Stimulated activated CD4-positive, alpha-beta T cell treated with anti-CD3 and anti-CD28 coated beads, TNF-alpha, amount 100 ng/mL, for 4 hours (primary cell): Measurements from ENCODE around the gene COA6.
"Not testable (repeated sequence)": the region's sequence is repeated elsewhere in the genome, so short reads cannot be mapped to it uniquely, and the experiment has no call there.

Experiments
- DNase-seq, 3 experiments: peaks; one replicate each; pipeline ENCODE4 v3.0.0-alpha.2; 2020; ENCODE audit warnings: low read depth in 3 of 3

The COA6 gene

GRCh38 chr1:234369033-234369430 lies 4.2 kb upstream of the COA6 start:
- DNase-seq: no peak

GRCh38 chr1:234369784-234370183 lies 3.5 kb upstream of the COA6 start:
- DNase-seq: no peak

DNA sequence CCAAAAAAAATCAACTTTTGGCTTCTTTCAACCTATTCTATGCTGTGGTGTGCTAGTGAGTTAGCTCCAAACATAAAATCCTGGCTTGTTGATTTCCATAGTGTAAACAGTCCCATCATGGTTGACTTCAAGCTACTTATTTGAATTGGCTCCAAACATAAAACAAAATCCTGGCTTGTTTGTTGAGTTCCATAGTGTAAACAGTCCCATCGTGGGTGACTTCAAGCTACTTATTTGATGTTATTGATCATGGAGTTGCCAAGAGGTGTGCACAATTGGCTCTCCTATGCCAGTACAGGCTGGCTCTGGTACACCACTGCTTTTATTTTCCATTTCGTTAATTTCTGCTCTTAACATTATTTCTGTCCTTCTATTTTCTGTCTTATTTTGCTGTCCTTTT lies 1.8 kb upstream of the COA6 start:
- DNase-seq: no peak

DNA sequence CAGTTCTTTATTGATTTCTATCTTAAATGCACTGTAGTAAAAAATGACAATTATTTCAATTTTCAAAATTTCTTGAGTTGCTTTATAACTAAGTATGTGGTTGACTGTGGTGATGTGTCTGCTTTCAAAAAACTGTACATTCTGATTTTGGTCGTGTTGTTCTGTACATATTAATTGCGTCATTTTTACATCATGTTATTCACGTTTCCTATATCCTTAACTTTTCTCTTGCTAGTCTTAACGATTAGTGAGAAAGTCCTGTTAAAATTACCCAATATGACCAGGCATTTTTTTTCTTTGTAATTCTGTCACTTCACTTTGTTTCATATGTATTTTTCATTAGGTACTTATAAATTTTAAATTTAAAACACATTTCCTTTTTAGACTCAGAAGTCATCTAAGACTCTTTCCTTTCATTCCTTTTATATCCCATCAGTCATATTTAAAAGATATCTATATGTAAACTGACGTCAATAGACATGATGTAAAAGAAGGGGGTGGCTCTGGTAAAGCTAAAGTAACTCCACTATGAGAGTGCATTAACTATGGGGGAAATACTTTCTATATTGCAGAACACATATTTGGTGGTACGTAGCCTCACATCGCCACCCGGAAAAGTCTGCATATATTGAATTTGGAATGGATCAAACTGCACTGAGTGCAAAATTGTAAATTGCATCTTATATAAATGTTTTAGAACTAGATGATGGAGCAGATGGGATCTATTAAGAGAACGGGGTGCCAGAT lies 1.1 kb upstream of the COA6 start:
- DNase-seq: no peak

DNA sequence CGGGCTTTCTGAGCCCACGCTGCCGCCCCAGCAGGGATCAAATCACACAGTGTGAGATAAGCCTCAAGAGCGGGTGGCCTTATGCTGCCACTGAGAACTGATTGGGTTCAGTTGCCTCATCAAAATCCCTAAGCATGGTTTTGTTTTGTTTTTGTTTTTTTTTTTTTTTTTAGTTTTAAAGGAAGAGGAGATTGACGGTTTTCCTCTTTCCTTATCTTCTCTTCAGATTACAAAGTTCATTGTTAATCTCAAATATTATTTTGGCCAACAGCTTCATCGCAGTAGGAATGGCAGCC lies 651 bp downstream of the COA6 start:
- DNase-seq: no peak

- no peak for DNase-seq
These were observed 2.4 kb downstream of the COA6 start for GRCh38 chr1:234375672-234376071.

DNA sequence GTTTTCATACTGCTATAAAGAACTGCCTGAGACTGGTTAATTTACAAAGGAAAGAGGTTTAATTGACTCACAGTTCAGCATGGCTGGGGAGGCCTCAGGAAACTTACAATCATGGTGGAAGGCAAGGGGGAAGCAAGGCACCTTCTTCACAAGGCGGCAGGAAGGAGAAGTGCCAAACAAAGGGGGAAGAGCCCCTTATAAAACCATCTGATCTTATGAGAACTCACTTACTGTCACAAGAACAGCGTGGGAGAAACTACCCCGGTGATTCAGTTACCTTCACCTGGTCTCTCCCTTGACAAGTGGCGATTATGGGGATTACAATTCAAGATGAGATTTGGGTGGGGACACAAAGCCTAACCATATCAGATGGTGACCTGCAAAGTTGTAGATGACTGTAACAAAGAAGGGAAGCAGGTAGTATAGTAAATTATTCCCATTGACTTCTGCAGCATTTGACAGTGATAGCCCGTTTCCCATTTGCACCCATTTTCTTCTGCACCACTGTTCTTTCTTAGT lies 6.4 kb downstream of the COA6 start:
- DNase-seq: not testable (repeated sequence)

DNA sequence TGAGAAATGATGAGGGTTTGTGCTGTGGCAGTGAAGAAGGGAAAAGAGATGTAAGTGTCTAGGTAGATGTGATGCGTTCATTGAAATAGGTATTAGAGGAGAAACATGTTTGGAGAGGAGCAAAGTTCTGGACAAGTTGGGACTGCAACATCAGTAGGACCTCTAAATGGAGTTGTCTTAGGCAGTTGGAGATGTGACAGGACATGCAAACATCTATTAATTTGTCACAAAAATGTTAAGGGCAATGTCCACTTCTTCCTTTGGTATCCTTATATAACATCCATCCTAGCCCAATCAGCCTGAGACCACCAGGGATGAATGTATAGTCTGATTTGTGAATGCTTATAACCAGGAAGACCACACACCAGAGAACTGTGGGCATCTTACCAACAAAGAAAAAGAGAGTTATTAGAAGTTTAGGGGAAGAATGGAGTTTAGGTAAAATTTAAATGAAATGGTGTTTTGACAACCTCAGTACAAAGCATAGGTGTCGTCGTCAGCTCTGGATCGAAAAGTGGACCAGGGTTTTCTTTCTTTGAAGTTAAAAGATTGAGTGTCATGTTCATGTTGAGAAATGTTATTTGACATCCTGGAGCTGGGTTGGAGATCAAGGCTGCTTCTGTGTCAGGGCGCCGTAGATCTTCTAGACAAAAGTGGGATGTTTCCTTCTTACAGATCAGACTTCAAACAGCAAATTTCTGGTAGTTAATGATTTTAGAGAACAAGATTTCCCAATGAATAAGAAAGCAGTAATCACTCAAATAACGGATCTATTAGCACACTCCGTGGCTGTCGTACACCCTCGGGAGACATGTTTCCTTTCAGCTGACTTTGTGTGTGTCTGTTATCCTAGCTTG lies 8.7 kb downstream of the COA6 start:
- no peak for DNase-seq

GRCh38 chr1:234386122-234386521 lies 12.9 kb downstream of the COA6 start:
- no peak for DNase-seq

DNA sequence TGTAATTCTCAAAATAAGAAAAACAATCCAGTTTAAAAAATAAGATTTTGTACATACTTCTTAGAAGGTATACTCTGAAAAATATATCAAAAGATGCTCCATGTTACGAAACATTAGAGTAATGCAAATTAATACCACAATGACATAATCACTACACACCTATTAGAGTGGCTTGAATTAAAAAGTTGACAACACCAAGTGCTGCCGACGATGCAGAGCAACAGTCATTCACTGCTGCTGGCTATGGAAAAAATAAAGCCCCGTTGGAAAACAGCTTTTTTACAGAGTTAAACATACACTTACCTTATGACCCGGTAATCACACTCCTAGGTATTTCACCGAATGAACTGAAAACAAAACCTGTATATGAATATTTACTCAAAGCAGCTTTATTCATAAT lies 14.8 kb downstream of the COA6 start:
- DNase-seq: no peak

DNA sequence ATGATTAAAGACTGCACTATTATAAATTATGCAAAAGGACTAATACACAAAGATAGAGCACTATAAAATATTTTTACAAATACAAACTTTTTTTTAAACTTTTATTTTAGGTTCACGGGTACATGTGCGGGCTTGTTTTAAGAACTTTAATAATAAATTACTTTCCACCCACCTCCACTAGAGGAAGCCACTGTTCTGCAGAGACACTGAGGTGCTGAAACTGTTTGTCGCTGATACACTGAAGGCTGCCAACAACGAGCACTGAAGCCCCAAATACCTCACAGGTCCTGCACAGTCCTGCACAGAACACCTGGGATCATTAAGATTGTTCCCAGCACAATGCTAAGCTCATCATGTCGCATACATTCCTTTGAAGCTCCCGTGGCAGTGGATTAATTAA lies 19.9 kb downstream of the COA6 start:
- no peak for DNase-seq

- DNase-seq: no peak
These were observed 22.0 kb downstream of the COA6 start for GRCh38 chr1:234395297-234395696.

DNA sequence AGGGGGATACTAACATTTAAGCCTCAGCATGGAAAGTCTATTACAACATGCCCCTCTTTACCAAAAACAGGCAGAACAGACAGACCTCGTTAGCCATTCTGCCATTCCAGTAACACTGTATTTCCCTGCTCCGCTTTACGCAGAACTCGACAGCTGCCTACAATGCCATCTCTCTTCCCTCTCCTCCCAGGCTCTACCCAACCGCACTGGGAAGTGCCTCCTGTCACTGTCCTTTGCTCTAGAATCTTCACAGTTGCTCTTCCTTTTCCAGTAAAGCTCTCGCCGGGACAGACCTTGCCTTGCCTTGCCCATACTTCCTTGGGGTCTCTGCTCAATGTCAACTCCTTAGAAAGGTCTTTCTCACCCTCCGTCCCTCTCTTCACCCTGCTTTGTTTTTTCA lies 22.8 kb downstream of the COA6 start:
- no peak for DNase-seq

GRCh38 chr1:234396871-234397270 lies 23.6 kb downstream of the COA6 start:
- no peak for DNase-seq

DNA sequence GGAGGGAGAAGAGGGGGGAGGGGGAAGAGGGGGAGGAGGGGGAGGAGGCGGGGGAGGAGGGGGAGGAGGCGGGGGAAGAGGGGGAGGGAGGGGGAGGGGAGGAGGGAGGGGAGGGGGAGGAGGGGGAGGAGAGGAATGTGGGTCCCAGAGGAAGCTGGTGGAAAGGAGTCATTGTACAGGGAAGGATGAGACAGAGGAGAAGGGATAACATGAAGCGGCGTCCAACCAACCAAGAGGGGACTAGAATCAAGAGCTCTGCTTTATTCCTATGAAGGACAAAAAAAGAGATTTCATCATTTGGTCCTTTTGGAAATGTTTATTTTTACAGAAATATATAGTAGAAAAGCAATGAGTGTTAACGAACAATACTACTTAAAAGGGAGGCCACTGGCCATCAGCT lies 24.5 kb downstream of the COA6 start:
- DNase-seq: no peak

DNA sequence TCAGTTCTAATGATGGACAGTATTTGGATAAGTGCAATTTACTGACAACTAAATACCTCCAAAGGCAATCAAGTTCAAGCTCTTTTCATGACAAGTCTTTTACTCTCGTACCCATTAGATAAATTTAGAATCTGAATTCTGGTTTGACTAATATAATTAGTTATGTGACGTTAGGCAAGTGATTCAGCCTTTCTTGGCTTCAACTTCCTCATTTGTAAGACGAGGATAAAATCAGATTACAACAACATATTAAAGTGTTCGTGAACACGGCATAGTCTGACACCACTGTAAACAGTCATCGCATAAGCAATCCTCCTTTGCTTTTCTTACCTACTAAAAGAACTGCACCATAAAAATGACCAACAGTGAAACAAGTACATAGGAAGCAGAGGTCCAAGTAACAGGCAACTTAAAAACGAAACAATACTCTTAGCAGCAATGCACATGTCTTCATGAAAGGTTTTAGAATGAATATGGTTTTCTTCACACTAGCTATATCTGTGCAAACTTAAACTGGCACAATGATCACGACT lies 25.7 kb downstream of the COA6 start:
- DNase-seq: no peak

GRCh38 chr1:234399515-234399914 lies 26.3 kb downstream of the COA6 start:
- DNase-seq: not testable (repeated sequence)

DNA sequence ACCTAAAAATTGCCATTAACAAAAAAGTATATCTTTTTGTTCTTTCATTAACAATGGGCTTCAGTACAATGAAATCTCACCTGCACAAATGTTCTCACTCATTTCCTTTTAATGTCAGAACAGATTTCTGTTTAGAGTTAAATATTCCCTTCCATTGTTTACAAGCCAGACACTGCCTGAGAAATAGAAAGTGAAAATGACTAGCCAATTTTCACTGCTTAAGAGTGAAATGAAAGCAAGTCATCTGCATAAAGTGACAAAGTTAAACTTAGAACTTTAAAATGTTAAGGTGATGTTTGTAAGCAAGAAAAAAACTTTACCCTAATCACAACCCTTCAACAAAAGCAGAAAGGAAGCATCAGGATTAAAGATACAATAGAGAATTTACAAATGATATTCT lies 27.5 kb downstream of the COA6 start:
- DNase-seq: no peak

- DNase-seq: no peak
These were observed 28.4 kb downstream of the COA6 start for GRCh38 chr1:234401658-234402057.

DNA sequence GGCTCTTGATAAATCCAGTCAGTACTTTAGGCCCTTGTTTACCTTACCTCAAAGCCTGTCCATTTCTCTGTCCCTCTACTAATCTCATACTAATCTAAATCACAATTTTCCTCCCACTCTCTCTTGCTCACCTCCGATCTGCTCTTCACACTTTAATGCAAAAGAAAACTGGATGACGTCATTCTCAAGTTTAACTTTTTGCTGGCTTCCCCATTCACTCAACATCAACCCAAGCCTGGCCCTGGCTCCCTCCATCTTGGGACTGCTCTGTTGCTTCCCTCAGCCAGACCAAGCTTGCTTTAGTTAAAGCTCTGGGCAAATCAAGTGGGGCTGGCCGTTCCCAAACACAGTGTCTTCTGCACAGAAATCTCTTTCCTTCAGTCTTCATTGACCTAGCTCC lies 29.7 kb downstream of the COA6 start:
- no peak for DNase-seq

DNA sequence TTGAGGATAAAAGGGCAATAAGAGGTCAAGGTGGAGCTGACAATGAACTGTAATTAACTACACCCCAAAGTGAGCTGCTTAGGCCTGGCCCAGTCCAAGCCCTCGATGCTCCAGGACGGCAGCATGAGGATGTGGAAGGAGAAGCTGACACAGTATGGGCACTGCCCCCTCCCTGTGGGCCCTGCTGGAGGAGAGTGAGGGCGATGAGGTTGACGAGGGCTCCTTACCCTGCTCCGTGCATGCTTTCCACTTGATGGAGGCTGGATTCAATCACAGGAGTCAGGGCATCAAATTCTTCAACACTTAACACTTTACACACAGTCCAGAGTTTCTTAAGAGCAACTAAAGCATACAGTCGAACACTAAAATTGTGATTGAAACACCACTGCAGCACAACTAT lies 32.4 kb downstream of the COA6 start:
- no peak for DNase-seq

- DNase-seq: no peak
These were observed 33.6 kb downstream of the COA6 start for GRCh38 chr1:234406871-234407270.

- peak; percentile 23 to 67 (median 58) for DNase-seq
These were observed 35.5 kb downstream of the COA6 start for GRCh38 chr1:234408757-234409156.
